ENCODE measurements around the gene DIS3L2. TPM values are rescaled to one million over a fixed set of nuclear protein-coding genes. Genes with fewer than 3 reads are reported as not detected.
"Not testable (repeated sequence)": the region's sequence is repeated elsewhere in the genome, so short reads cannot be mapped to it uniquely, and the experiment has no call there.

The DIS3L2 gene
- polyA plus RNA-seq, 4 donors, result 31.2 to 37.7 (median 34.6) TPM

DNA sequence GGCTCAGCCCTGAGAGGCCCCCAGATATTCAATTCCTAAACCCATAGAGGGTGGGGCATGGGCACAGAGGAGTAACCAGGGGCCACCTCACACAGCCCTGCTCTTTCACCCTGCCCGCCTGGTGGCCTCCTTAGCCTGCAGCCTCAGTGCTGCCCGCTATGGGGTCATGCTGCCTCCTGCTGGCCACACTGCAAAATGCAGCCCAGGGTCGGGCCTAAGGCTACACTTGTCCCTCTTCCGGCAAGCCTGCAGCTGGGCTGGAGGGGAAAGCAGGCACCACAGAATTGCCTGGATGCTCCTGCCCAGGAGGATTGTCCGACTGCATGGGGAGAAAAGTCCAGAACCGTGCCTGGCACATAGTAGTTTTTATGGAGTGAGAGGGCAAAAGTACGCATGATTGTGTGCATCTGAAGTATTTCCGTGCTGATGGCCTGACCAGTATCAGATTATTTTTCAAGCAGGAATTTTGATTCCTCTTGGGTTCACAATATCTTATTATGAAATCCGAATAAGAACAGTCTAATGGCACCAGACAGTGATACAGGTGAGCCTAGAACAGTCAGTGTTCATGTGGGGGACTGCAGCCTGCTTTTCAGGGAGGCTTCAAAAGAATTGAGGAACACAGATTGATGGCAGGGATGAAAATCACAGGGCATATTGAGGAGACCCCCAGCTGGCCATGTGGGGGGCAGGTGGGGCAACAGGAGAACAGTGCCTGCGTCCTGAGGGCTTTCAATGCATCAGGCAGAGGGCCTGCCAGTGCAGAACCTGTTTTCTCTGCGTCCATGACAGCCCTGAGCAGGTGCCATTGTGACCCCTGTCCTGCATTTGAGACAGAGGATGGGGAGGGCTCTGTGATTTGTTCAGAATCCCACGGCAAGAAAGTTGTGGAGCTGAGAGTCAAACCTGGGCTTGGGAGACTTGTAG lies 365.9 kb downstream of the DIS3L2 start:
- peak in 1 of 4 donors; percentile 52 for DNase-seq (ENCODE audit: low read depth in 4 of 4, low spot score in 3 of 4)

DNA sequence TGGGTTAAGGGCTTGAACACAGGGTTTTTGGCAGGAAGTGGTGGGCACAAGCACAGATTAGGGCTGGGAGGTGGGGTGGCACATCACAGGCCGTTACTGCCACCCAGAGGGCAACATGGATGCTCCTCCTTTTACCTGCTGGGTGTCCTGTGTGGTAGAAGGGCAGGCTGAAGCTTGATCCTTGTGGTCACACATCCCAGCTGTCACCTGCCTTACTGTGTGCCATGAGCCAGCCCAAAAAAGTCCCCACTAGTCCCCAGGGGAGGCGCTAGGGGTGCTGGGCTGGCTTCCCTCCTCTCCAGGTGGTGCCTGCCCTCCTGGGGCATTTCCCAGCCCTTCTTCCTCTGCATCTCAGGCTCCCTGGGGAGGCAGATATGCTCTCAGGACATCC lies 366.5 kb downstream of the DIS3L2 start:
- no peak for DNase-seq (ENCODE audit: low read depth in 4 of 4, low spot score in 3 of 4)

DNA sequence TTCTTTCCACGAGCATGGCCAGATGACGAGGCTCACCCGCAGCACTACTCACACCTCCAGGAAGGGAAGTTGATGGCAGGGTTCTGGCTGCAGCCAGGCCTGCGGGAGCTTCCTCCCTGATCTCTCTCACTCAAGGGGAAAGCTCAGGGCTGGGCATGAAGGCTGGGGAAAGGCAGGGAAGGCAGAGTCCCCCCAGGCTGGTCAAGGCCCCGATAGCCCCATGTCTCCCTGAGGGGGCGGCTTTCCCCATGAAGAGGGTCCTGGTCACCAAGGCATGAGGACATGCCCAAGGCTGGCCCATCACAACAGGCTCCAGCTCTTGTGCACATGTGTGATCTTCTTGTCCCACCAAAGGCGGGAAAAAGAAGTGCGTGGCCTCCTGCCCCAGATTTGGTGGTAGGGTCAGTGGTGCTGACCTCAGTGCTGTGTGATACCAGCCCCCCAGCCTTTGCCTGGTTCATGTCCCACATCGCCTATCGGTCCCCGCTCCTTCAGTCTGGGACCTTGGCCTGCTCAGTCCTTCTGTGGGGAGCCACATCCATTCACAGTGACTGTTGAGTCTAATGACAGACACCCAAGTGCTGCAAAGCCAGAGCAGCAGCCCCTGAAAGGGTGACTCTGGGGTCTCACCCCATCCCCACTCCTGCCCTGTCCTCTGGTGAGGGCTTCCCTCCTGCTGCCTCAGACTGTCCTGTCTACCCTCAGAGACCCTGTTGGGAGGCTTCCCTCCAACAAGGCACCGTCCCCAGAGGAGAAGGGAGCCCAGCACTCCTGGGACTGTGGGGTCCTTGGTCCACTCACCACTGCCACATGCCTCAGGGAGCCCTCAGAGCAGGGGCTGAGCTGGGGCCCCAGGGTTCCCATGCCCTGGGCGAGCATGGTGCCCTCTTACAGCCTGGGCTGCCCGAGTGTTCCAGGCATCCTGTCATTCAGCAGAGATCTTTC lies 367.3 kb downstream of the DIS3L2 start:
- DNase-seq (ENCODE audit: low read depth in 4 of 4, low spot score in 3 of 4), result no peak

DNA sequence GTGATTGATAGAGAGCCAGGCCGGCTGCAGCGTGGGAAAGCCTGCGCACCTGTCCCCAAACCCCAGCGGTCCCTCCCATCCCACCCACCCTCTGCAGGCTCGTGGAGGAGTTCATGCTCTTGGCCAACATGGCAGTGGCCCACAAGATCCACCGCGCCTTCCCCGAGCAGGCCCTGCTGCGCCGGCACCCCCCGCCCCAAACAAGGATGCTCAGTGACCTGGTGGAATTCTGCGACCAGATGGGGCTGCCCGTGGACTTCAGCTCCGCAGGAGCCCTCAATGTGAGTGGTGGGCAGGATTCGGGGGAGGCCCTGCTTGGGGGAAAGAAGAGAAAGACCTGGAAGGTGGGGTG lies 368.2 kb downstream of the DIS3L2 start:
- no peak for DNase-seq (ENCODE audit: low read depth in 4 of 4, low spot score in 3 of 4)

DNA sequence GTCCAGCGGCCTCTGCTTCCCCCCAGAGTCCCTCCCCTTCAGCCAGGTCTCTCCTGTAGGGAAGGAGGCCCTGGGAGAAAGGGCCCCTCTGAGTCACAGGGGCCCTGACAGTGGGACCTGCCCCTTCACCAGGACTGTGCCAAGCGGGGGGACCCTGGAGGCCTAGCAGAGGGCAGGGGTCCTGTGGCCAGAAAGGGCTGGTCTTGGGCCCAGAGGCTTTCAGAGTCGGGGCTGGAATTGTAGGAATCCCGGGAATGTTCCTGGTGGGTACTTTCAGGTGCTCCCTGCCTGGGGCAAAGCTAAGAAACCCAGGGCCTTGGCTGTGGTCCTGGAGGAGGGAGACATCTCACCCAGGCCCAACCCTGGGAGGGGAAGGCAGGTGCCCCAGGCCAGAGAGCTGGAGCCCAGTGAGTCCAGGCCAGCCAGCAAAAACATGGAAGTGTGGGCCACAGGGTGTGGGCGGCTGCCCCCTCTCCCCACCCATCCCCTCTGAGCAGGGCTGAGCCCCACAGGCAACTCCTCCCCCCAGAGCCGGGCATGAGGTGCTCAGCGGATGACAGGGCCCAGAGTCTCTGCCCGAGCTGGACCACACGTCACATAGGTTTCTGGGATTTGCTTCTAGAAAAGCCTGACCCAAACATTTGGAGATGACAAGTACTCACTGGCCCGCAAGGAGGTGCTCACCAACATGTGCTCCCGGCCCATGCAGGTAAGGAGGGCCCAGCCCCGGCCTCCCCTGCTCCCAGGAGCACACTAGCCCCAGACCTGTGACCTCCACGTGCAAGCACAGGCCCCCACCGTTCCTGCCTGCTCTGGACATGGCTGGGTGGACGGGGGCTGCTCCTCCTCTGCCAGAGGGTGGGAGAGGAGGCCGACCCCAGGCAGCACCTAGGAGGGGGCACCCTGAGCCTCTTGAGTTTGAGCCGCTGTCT lies 368.8 kb downstream of the DIS3L2 start:
- DNase-seq (ENCODE audit: low read depth in 4 of 4, low spot score in 3 of 4), result no peak

DNA sequence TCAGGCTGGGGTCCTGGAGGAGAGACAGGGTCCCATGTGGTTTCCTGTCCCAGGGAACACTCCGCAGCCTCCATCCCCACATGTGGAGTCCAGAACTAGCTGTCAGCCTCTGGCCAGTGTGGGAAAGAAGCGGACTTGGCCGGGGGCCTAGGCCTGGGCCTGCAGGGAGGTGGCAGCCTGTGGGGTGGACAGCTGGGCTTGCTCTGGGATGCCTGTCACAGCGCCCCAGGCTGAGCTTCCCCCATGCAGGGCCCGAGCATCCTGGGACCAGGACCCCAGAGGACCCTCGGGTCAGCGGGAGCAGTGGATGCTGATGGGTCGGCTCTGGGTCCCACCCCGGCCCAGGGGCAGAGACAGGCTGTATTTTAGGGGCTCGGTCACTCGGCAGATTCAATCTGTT lies 369.5 kb downstream of the DIS3L2 start:
- DNase-seq (ENCODE audit: low read depth in 4 of 4, low spot score in 3 of 4), result peak in 1 of 4 donors; percentile 51

DNA sequence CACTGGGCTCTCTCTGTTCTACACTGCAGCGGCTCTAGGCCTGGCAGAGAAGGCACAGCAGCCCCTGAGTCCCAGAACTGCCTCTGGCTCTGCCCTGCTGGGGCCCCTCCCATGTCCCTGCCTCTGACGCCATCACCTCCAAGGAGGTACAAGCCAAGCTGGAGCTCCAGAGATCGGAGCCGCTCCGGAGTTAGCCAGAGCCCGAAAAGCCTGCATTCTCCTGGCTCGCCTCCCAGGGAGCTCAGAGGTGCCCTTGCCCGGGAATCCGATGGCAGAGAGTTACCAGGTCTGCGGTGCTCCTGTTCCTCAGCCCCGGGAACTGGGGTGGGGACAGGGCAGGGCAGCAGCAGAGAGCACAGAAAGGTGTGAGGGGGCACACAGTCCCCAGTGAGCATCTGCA lies 370.1 kb downstream of the DIS3L2 start:
- DNase-seq (ENCODE audit: low read depth in 4 of 4, low spot score in 3 of 4), result not testable (repeated sequence)

DNA sequence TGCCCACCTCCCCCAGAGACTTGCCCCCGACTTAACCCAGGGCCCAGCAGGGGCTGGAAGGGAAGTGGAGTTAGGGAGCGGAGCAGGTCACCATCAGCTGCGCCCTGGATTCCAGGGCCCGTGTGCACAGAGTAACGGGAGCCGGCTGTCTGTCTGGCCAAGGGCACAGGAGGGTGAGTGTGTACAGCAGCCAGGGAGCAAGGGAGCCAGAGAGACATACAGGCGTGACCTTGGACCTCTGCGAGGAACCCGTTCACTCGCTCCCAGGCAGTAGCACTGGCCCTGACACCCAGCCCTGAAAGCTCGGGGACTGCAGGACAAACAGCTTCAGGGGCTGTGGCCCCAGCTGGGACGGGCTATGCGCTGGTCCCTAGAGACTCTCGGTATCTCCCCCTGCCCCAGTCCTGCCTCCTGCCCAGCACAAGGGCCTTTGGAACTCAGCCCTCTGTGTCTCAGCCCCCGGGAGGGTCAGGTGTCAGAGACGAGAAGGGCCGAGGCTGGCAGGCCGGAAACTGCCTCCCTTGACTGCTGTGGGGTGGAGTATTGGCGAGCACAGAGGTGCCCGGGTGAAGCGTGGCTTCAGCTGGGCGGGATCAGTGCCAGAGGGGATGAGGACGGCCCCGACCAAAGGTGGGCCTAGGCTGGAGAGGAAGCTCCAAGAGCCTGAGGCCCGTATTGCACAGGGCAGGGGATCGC lies 370.9 kb downstream of the DIS3L2 start:
- not testable (repeated sequence) for DNase-seq (ENCODE audit: low read depth in 4 of 4, low spot score in 3 of 4)

DNA sequence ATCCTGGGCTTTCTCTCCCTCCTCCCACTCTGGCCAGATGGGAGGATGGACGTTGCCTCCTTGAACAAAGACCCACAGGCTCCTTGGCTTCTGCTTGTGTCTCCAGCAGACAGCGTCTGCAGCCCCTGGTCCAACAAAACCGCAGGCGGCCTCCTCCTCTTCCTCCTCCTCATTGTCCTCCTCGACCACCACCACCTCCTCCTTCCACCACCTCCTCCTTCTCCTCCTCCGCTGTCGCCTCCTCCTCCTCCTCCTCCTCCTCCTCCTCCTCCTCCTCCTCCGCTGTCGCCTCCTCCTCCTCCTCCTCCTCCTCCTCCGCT lies 371.4 kb downstream of the DIS3L2 start:
- DNase-seq (ENCODE audit: low read depth in 4 of 4, low spot score in 3 of 4), result no peak

DNA sequence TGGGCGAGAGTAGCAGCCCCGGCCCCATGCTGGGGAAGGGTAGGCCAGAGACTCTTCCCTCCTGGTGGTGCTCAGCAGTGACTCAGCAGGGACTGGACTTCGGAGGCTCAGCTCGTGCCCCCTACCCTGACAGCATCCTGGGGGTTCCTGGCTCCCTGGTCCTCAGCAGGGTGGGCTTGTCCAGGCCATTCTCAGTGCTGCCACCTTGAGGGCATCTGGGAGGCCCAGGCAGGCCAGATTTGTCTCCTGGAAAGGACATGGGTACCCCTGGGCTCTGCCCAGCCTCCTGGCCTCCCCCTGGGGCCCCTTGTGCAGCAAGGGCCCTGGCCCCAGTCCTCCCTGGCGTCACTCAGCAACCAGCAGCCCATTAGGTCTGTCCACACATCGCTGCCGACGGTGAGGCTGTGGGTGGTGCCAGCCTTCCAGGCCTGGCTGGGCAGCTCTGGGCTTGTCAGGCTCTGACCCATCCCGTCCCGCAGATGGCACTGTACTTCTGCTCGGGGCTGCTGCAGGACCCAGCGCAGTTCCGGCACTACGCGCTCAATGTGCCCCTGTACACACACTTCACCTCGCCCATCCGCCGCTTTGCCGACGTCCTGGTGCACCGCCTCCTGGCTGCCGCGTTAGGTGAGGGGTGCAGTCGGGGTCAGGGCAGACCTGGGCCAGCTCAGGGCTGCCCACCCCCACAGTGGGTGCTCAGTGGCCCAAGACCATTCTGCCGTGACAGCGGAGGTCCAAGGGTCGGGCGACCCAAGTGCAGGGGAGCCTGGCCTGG lies 372.0 kb downstream of the DIS3L2 start:
- no peak for DNase-seq (ENCODE audit: low read depth in 4 of 4, low spot score in 3 of 4)

DNA sequence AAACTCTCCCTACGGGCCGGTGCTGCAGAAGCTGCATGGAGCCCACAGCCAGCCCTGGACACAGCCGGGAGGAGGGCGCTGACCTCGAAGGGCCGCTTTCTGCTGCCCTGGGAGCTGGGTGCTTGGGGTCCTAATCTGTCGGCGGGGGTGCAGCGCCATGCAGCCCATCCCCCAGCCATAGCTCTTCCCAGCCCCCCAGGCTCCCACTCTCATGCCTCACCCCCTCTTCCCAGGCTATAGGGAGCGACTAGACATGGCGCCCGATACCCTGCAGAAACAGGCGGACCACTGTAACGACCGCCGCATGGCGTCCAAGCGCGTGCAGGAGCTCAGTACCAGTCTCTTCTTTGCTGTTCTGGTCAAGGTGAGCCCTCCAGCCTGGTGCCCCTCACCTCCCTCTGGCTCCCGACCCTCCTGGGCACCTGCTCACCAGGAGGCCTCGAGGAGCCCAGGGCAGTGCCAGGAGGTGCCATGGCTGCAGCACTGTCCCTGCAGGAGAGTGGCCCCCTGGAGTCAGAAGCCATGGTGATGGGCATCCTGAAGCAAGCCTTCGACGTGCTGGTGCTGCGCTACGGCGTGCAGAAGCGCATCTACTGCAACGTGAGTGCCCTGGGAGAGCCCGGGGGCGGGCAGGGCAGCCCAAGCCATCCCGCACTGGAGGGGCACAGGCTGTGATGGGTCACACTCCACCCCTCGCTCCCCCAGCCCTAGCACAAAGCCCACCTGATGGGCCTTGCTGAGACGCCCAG lies 372.8 kb downstream of the DIS3L2 start:
- not testable (repeated sequence) for DNase-seq (ENCODE audit: low read depth in 4 of 4, low spot score in 3 of 4)

DNA sequence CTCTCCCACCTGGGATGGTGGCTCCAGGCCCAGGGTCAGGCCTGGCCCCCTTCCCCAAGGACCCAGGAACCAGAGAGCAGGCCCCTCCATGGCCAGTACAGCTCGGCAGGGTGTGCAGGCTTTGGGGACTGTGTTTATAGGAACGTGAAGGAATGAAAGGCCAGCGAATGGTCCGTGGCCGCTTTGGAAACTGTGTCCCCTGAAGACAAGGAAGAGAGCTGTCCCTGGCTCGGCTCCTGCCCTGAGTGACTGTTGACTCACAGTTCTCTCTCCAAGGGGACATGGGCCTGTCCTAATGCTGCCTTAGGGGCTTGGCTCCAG lies 373.3 kb downstream of the DIS3L2 start:
- not testable (repeated sequence) for DNase-seq (ENCODE audit: low read depth in 4 of 4, low spot score in 3 of 4)

DNA sequence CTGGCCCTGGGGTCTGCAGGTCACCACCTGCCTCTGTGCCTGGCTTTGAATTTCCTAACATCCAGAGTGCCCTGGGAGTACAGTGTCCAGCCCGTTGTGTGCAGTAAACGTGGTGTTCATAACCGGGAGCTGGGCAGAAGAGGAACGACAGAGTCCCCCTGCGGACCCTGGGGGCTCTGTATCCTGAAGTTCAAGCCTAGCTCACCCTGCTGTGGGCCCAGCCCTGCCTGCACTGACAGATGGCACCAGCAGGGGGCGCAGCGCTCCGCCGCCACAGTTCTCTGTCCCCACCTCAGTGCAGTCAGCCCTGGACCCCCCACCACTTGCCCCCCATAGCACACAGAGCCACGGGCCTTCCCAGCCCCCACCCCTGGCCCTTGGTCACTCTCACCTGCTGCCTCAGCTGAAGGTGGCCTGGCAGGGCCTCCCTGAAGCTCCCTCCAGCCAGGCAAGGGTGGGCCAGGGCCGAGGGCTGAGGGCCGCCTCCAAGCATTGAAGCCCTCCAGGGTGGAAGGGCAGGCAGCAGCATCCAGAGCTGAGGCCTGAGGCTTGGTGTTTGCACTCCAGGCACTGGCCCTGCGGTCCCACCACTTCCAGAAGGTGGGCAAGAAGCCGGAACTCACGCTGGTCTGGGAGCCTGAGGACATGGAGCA lies 373.8 kb downstream of the DIS3L2 start:
- DNase-seq (ENCODE audit: low read depth in 4 of 4, low spot score in 3 of 4), result not testable (repeated sequence)

DNA sequence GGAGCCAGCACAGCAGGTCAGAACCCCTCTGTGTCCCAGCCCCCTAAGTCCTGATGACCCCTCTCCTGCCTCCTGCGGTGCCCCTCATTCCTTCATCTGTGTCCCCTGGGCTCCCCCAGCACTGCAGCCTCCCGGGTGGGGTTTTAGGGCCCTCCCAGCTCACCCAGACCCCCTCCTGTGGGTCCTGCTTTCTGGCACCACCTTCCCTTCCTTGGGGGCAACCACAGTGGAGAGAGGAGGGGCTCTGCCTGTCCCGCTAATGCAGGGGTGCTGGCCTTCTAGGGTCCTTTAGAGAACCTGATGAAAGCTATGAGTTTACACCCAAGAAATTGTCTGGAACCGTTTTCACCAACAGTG lies 374.3 kb downstream of the DIS3L2 start:
- no peak for DNase-seq (ENCODE audit: low read depth in 4 of 4, low spot score in 3 of 4)

DNA sequence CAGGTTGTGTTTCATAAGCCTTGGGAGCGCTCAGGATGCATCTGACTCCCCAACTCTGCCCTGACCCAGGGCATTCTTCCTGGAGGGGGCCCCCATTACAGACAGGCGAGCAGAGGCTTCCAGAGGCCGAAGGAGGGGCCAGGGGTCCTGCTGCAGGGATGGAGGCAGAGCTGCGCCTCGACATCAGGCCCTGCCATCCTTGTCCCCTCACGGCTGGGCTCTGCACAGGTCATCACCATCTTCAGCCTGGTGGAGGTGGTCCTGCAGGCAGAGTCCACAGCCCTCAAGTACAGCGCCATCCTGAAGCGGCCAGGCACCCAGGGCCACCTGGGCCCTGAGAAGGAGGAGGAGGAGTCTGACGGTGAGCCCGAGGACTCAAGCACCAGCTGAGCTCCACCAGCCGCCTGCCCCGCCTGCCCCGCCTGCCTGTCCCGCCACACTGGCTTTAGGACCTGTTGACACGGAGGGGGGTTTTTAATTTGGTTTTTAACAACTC lies 374.8 kb downstream of the DIS3L2 start:
- no peak for DNase-seq (ENCODE audit: low read depth in 4 of 4, low spot score in 3 of 4)

DNA sequence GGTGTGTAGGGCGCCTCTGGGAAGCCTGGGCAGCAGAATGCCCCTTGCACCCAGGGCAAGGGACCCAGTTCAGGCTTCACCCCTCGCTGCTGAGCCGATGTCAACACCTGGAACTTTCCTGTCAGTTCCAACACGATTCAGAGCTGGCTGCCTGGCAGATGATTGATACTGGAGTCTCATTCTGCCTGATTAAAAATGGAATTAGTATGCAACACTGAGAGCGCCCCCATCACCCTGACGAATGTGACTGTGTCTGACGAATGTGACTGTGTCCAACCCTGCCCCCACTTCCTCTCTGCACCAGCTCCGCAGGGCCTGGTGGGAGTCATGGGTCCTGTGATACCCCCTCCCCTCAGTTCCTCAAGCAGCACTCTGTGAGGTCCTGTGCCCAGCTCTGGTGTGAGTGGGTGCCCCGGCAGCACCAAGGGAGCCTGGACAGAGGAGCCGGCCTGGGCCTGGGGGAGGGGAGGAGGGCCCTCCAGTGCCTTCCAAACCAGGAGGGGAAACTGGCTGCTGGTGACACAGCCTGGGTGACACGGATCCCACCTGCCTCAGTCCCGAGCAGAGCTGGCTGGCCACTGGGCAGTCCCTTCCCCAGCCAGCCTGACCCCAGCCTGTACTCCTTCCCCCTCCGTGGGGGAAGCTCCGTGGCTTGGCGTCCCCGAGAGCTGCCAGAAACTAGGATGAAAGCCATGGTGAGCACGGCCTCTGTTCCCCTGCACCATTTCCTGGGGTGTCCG lies 375.6 kb downstream of the DIS3L2 start:
- DNase-seq (ENCODE audit: low read depth in 4 of 4, low spot score in 3 of 4), result no peak

DNA sequence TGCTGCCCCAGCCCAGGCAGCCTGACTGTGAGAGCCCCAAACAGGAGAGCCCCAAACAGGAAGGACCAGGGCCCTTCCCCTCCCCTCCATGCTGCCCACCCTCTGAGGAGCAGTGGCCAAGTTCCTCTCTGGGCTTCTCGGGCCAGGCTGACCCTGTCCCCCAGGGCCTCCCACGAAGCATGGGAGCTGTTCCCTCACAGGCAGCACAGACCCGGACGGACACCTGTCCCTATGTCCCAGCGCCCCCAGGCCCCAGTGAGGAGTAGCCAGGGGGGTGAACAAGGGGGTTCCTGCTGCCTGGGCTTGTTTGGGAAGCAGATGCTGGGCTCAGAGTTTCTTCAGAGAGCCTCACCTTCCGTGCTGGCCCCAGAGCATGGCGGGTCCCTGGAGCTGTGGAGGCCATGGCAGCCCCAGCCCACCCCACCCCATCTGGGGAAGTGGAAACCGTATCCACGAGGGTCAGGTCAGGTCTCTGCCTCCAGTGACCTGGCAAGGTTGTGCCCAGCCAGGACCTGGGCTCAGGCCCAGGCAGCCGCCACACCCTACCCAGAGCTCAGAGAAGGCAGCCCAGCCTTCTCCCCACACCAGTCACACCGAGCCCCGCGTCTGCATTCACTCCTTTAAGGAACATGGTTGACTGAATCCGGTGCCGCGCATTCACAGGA lies 376.7 kb downstream of the DIS3L2 start:
- DNase-seq (ENCODE audit: low read depth in 4 of 4, low spot score in 3 of 4), result not testable (repeated sequence)
